Aorta (tissue), 5 donors: ENCODE results near the gene NEU2. TPM values are rescaled to one million over a fixed set of nuclear protein-coding genes. Genes with fewer than 3 reads are reported as not detected.
"Not testable (repeated sequence)": the region's sequence is repeated elsewhere in the genome, so short reads cannot be mapped to it uniquely, and the experiment has no call there.

Source experiments
- ATAC-seq: fragments of 200-7000 bp; cut with Tn5 transposase; one replicate; pipeline ENCODE4 v1.9.1; 2022; ENCODE audit warnings: moderate library complexity; ENCODE audit not compliant: low FRiP score
- DNase-seq, 2 donors: peaks; one replicate each; pipeline ENCODE4 v3.0.0-alpha.2; 2020
- H3K27ac ChIP-seq, 2 donors: one replicate each; pipeline ENCODE4 v1.5.1; 2013; ENCODE audit warnings: low read length in 2 of 2, mild to moderate bottlenecking in 2 of 2, moderate library complexity in 2 of 2, control low read depth in 1 of 2, inconsistent platforms in 1 of 2, low read depth in 1 of 2
- H3K27me3 ChIP-seq, 2 donors: one replicate each; pipeline ENCODE4 v1.6.1; 2013; ENCODE audit warnings: control low read depth in 1 of 2, low read length in 1 of 2, mild to moderate bottlenecking in 1 of 2, moderate library complexity in 1 of 2; ENCODE audit not compliant: insufficient read depth in 2 of 2, control insufficient read depth in 1 of 2
- H3K36me3 ChIP-seq, 2 donors: one replicate each; pipeline ENCODE4 v1.6.1; 2013; ENCODE audit warnings: control low read depth in 1 of 2, low read length in 1 of 2, mild to moderate bottlenecking in 1 of 2; ENCODE audit not compliant: insufficient read depth in 2 of 2, control insufficient read depth in 1 of 2
- H3K4me1 ChIP-seq, 2 donors: one replicate each; pipeline ENCODE4 v1.6.1; 2013; ENCODE audit warnings: low read length in 2 of 2, control low read depth in 1 of 2, mild to moderate bottlenecking in 1 of 2, moderate library complexity in 1 of 2; ENCODE audit not compliant: insufficient read depth in 2 of 2, control insufficient read depth in 1 of 2
- H3K4me3 ChIP-seq, 2 donors: one replicate each; pipeline ENCODE4 v1.5.1; 2013; ENCODE audit warnings: low read length in 2 of 2, control low read depth in 1 of 2, mild to moderate bottlenecking in 1 of 2
- H3K9me3 ChIP-seq: one replicate; pipeline ENCODE4 v1.6.1; 2013; ENCODE audit warnings: mild to moderate bottlenecking, low read length; ENCODE audit not compliant: control insufficient read depth
- WGBS, 2 donors: extraction: QIAGEN DNeasy Blood & Tissue Kit; methylation state at CpG; one replicate each; pipeline ENCODE4 v1.1.7; 2013; 5-methylcytosine and 5-hydroxymethylcytosine counted together
- intact Hi-C, 2 donors: fragments of 100-400 bp; cut with DNase I; formaldehyde crosslinking; loops; one replicate each; pipeline versions ENCODE4 v1.14.2 to v1.15.0; 2022
- polyA plus RNA-seq, 2 donors: library from polyadenylated mRNA; stranded (reverse); fragments of 200-250 nt; gene quantifications; one replicate each; pipeline ENCODE4 v1.2.3, GENCODE V29; 2013
- total RNA-seq, 2 donors: library from RNA; stranded (reverse); fragmentation: NEBNext Ultra II Directional; extraction: Animal tissue kit (Norgen Biotek cat#: 25700); gene quantifications; one replicate each; pipeline ENCODE4 v1.2.1, GENCODE V29; 2021
- donor health status: healthy with polysubstance abuse.
- donor health status: Bipolar disorder and iron deficiency.
- donor health status: DM: no; HTN: no; CAD: no.
- donor health status: DM: no; HTN: no; CAD: no.
- donor health status: DM: yes; HTN: yes; CAD: no.

NEU2 gene
- total and polyA plus RNA-seq, 4 donors: not detected

GRCh38 chr2:233047206-233047605, 14.7 kb downstream of the NEU2 start:
- ATAC-seq (no peak), DNase-seq (peak in 1 of 2 donors; percentile 25)
- Histone ChIP-seq H3K4me1 (no peaks in the 10 kb centered on the region), H3K27ac (no peak overlapping the region), H3K27me3 (no peaks in the 10 kb centered on the region), H3K9me3 (no peaks in the 10 kb centered on the region), H3K4me3 (no peak overlapping the region), H3K36me3 (no peaks in the 10 kb centered on the region)
- intact Hi-C loops: no loop called here
- 96 to 99% methylated on average over 3 of the region's 3 CpGs for WGBS, 2 donors

GRCh38 chr2:233047667-233048066, 15.2 kb downstream of the NEU2 start:
- Histone ChIP-seq H3K9me3 (no peaks in the 10 kb centered on the region), H3K36me3 (no peaks in the 10 kb centered on the region), H3K4me1 (no peaks in the 10 kb centered on the region), H3K4me3 (no peak overlapping the region), H3K27ac (no peak overlapping the region), H3K27me3 (no peaks in the 10 kb centered on the region)
- no peak for ATAC-seq
- intact Hi-C loops: no loop called here
- peak in 1 of 2 donors; percentile 37 for DNase-seq
- WGBS, 2 donors: 91 to 94% methylated on average over 9 of the region's 9 CpGs

DNA sequence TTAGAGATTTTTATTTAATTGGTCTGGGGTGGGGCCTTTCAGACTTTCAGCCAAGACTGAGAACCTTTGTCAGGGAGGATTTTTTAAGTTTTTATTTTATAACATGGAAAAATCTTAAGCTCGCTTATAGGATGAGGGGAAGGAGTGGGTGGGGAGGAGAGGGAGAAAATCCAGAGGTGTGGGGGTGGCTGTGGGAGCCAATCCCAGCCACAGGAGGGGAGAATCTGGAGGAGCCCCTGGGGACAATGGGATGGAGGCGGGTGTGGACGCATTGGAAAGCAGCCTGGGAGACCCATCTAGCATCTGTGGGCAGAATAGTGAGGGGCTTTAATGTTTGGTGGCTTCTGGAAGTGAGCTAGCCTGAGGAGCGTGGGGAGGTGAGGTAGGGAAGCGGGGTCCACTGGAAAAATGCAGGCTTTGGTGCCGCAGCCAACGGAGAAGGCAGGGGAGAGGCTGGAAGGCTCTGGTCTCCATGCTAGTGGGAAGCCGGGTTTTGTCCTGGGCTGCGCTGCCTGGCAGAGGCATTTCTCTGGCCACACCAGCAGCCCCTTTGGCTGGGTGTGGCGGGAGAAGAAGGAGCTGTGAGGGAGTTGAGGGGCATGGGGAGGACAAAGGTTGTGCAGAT, 16.2 kb downstream of the NEU2 start:
- Histone ChIP-seq H3K4me3 (no peak overlapping the region), H3K9me3 (no peaks in the 10 kb centered on the region), H3K36me3 (no peaks in the 10 kb centered on the region), H3K27me3 (no peaks in the 10 kb centered on the region), H3K4me1 (no peaks in the 10 kb centered on the region), H3K27ac (no peak overlapping the region)
- ATAC-seq (no peak), DNase-seq (peak in 1 of 2 donors; percentile 52)
- 90 to 96% methylated on average over 10 of the region's 10 CpGs for WGBS, 2 donors
- intact Hi-C loops: no loop called here

DNA sequence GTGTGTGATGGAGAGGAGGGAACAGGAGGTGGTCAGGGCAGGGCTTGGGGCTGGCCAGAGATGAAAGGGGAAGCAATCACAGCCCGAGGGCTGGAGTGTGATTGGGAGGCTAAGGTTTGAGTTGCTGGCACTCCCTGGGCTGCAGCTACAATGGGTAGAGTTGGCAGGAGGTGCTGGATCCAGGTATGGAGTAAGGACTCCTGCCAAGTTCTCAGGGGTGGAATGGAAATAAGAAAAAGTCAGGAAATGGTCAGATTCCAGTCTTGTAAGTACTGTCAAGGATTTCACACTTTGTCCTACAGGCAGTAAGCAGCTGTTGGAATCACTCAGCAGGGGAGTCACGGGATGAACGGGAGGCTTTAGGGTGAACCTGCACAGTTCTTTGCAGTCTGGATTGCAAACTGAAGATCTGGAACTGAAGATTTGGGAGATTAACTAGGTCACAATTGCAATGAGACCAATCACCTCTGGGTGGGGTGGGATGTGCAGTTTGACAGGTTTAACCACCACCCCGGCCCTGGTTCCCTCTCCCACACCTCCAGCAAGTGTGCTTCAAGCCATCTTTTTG, 16.8 kb downstream of the NEU2 start:
- Histone ChIP-seq H3K36me3 (no peaks in the 10 kb centered on the region), H3K4me3 (no peak overlapping the region), H3K27ac (no peak overlapping the region), H3K27me3 (no peaks in the 10 kb centered on the region), H3K9me3 (no peaks in the 10 kb centered on the region), H3K4me1 (no peaks in the 10 kb centered on the region)
- WGBS, 2 donors: 83 to 85% methylated on average over 4 of the region's 4 CpGs
- peak in 1 of 2 donors; percentile 6 for DNase-seq
- intact Hi-C loops: no loop called here
- no peak for ATAC-seq

DNA sequence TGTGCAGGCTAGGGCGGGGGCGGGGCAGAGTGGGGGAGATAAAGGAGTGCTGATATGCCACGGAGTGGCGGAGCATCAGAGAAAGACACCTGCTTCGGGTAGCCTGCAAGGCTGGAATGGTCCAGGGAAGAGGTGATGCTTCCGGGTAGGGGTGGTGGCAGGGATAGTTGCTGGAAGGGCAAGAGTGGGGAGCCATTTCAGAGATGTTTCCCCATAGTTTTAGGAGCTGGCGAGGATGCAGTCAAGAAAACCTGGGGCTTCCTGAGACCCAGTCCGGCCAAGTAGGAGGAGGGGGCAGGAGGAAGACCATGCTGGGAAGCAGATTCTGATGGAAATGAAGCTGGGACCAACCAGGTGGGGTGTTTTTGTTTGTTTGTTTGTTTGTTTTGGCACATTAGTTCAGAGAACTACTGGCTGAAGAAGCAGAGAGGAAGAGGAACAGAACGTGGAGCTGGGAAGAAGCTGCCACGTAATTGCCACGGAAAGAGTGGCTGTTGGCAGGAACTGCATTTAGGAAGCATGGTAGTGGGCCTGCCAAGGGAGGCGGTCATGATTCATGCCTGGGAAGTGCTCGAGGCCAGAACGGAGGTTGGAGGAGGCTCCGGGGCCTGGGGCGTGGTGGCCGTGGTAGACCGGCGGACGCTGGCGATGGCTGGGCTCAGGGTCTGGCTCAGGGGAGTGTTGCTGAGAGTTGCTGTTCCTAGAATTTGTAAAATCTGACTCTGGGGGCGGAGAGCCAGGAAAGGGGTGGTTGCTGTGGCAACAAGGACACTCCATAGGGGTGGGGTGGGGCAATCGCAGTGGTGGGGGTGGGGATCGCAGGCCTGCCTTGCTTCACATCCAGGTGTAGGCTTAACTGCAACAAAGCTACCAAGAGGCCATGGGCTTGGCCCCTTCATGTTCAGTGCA, 19.0 kb downstream of the NEU2 start:
- ATAC-seq (peak; percentile 73), DNase-seq (peak; percentile 87 to 90)
- H3K4me3 ChIP-seq: no peak overlapping the region
- intact Hi-C loops: loop anchor here (5.0 kb wide), 2 partner anchors 199 to 201 kb away; partner anchors contain the start of gene ATG16L1 (in 1 of the 2)
- 28 to 34% methylated on average over 24 of the region's 24 CpGs for WGBS, 2 donors
- no peaks in the 10 kb centered on the region for H3K36me3 ChIP-seq
- H3K27me3 ChIP-seq: no peaks in the 10 kb centered on the region
- no peak overlapping the region for H3K27ac ChIP-seq
- no peaks in the 10 kb centered on the region for H3K4me1 ChIP-seq
- H3K9me3 ChIP-seq: no peaks in the 10 kb centered on the region

- H3K4me3 ChIP-seq, ATAC-seq, H3K27ac ChIP-seq, H3K4me1 ChIP-seq, H3K27me3 ChIP-seq, H3K36me3 ChIP-seq, H3K9me3 ChIP-seq: not testable (repeated sequence)
- 97 to 98% methylated on average over 4 of the region's 4 CpGs for WGBS, 2 donors
- DNase-seq: peak in 1 of 2 donors; percentile 15
- intact Hi-C loops: loop anchor here (5.0 kb wide), 2 partner anchors 200 kb away; partner anchors contain the start of gene ATG16L1 (in 1 of the 2)
These were observed 20.0 kb downstream of the NEU2 start for GRCh38 chr2:233052517-233052916.

DNA sequence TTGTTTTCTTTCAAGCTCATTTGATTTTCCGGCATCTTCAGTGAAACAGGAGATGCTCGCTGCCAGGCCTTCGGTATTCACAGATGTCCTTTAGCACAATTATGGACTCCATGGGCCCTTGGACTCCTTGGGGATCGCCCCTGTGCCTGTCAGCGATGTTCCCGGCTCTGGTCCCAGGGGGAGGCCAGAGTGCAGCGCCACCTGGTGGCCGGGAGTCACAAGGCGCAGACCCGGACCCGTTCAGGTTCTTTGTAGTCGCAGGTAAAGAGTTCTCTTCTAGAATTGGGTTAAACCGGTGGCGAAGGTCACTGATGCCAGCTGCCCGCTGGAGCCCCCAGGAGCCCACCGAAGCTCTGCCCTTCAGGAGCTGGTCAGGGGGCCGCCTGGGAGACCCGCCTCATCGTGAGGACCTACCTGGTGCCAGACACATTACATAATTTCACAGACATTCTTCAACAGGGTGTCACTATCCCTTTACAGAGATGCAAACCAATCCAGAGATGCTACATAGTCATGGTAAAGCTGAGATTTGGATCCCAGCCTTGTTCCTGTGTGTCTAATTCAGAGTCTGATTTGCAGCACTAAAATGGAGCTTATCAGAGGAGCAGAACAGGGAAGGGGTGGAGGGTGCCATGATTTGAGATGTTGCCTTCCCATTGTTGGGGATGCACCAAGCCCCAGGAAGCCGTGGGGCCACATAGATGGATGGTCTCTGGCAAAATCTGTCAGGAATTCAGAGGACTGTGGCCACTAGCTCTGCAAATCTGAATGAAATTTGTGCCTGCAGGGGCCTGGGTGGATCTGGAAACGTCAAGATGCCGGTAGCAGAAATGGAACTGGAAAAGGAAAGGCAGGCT, 21.7 kb downstream of the NEU2 start:
- Histone ChIP-seq H3K27me3 (no peaks in the 10 kb centered on the region), H3K4me1 (no peaks in the 10 kb centered on the region), H3K4me3 (no peak overlapping the region), H3K36me3 (no peaks in the 10 kb centered on the region), H3K9me3 (no peaks in the 10 kb centered on the region), H3K27ac (no peak overlapping the region)
- intact Hi-C loops: loop anchor here (2.0 to 5.0 kb wide), 3 partner anchors 198 to 202 kb away; partner anchors contain the start of gene ATG16L1 (in 1 of the 2)
- DNase-seq (peak; percentile 65 to 88), ATAC-seq (no peak)
- WGBS, 2 donors: 21 to 26% methylated on average over 22 of the region's 22 CpGs

DNA sequence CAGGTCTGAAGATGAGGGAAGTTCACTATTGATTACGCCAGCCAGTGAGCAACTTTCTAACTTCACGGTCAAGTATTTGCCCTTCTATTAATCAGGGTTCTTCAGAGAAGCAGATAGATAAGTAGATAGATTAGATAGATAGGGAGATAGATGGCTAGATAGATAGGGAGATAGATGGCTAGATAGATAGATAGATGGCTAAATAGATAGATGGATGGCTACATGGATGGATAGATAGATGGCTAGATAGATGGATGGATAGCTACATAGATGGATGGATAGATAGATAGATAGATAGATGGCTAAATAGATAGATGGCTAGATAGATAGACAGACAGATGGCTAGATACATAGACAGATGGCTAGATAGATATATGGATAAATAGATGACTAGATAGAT, 22.9 kb downstream of the NEU2 start:
- H3K27me3 ChIP-seq: no peaks in the 10 kb centered on the region
- H3K27ac ChIP-seq: no peak overlapping the region
- intact Hi-C loops: loop anchor here in 1 of 2 donors (2.0 kb wide), 1 partner anchor 203 kb away; no protein-coding TSS in a partner anchor
- 96 to 98% methylated on average over 2 of the region's 2 CpGs for WGBS, 2 donors
- DNase-seq (no peak), ATAC-seq (no peak)
- H3K4me3 ChIP-seq: no peak overlapping the region
- H3K9me3 ChIP-seq: no peaks in the 10 kb centered on the region
- H3K4me1 ChIP-seq: no peaks in the 10 kb centered on the region
- H3K36me3 ChIP-seq: no peaks in the 10 kb centered on the region
